ENCODE measurements around the gene FUBP3. TPM values are rescaled to one million over a fixed set of nuclear protein-coding genes. Genes with fewer than 3 reads are reported as not detected.
"Not testable (repeated sequence)": the region's sequence is repeated elsewhere in the genome, so short reads cannot be mapped to it uniquely, and the experiment has no call there.

Gene FUBP3
- total RNA-seq, 1 experiment from 2014 or later = 78.6 TPM

DNA sequence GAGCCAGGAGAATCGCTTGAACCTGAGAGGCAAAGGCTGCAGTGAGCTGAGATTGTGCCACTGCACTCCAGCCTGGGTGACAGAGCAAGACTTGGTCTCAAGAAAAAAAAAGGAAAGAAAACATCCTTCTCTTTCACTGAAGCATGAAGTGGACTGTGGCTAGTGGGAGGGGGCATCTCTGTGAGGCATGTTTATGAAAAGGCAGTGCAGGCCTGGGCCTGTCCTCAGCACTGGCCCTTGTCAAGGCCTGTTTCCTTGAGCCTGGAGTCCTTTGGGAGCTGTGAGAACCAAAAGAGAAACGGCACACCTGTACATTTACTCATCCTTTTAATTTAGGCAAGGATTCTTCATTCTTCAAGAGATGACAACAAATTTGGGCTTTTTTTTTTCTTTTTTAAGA is 18.3 kb upstream of the FUBP3 start:
- Histone ChIP-seq H2AFZ (ENCODE audit: low read length) (no peak overlapping the region), H4K91ac (ENCODE audit: insufficient read length, low read depth, low read length) (no peak overlapping the region), H2AK5ac (ENCODE audit: insufficient read length, low read length) (no peak overlapping the region), H3K9me3 (ENCODE audit: control insufficient read depth, low read depth, low read length) (no peaks in the 10 kb centered on the region), H4K5ac (ENCODE audit: insufficient read length, low read depth, low read length) (no peak overlapping the region), H3K27me3 (ENCODE audit: insufficient read depth, low read length) (no peaks in the 10 kb centered on the region), H3K4me2 (ENCODE audit: insufficient read depth, insufficient read length, low read length) (no peak overlapping the region), H3K23me2 (ENCODE audit: insufficient read length, low read depth, low read length, poor library complexity, severe bottlenecking) (no peaks in the 10 kb centered on the region), H3T11ph (ENCODE audit: low read length) (no peak overlapping the region), H3K56ac (ENCODE audit: insufficient read length, low read depth, low read length) (no peak overlapping the region), H3K79me2 (ENCODE audit: insufficient read depth, low read length) (no peaks in the 10 kb centered on the region), H3K18ac (ENCODE audit: insufficient read length, low read depth, low read length) (no peak overlapping the region), H3K9ac (ENCODE audit: extremely low read depth, insufficient read length, low read length) (no peak overlapping the region), H2BK120ac (ENCODE audit: low read depth, low read length, poor library complexity, severe bottlenecking) (no peak overlapping the region), H3K4me1 (ENCODE audit: insufficient read depth, low read length) (no peaks in the 10 kb centered on the region), H3K79me1 (ENCODE audit: insufficient read depth, low read depth, low read length, poor library complexity, severe bottlenecking) (no peaks in the 10 kb centered on the region), H3K27ac (ENCODE audit: insufficient read length, low read depth, low read length) (no peak overlapping the region), H2BK15ac (ENCODE audit: low read depth, low read length) (no peak overlapping the region), H4K8ac (replicated peaks; ENCODE audit: insufficient read length, low read depth, low read length) (no peak overlapping the region), H2BK5ac (ENCODE audit: insufficient read length, low read length) (no peak overlapping the region), H3K4ac (ENCODE audit: low read depth, low read length) (no peak overlapping the region), H2BK20ac (ENCODE audit: low read depth, low read length, poor library complexity, severe bottlenecking) (peak overlapping the region; percentile 3), H3K23ac (ENCODE audit: insufficient read length, low read depth, low read length) (no peak overlapping the region), H3K14ac (ENCODE audit: insufficient read depth, low read length) (no peak overlapping the region), H2BK12ac (ENCODE audit: insufficient read length, low read depth, low read length) (no peak overlapping the region), H4K20me1 (ENCODE audit: control insufficient read depth, insufficient read depth, insufficient read length) (peaks cover 3% of the 10 kb centered on the region)
- no peaks in the 10 kb centered on the region; a peak in 1 of 7 replicates for H3K36me3 Mint-ChIP-seq (ENCODE audit: insufficient read depth in 1 of 3, low read depth in 3 of 3)
- no peaks in the 10 kb centered on the region for H3K9me3 Mint-ChIP-seq
- H3K4me1 Mint-ChIP-seq = peaks cover 6 to 8% of the 10 kb centered on the region in 2 experiments
- no CpG with 5 or more reads among the region's 2 CpGs for WGBS (ENCODE audit: extremely low coverage, insufficient read length, low lambda C conversion rate)
- no peak overlapping the region for H3K4me3 Mint-ChIP-seq
- H3K27me3 Mint-ChIP-seq (ENCODE audit: low read depth) = peaks cover 2% of the 10 kb centered on the region
- TF ChIP-seq, protein P1, sequence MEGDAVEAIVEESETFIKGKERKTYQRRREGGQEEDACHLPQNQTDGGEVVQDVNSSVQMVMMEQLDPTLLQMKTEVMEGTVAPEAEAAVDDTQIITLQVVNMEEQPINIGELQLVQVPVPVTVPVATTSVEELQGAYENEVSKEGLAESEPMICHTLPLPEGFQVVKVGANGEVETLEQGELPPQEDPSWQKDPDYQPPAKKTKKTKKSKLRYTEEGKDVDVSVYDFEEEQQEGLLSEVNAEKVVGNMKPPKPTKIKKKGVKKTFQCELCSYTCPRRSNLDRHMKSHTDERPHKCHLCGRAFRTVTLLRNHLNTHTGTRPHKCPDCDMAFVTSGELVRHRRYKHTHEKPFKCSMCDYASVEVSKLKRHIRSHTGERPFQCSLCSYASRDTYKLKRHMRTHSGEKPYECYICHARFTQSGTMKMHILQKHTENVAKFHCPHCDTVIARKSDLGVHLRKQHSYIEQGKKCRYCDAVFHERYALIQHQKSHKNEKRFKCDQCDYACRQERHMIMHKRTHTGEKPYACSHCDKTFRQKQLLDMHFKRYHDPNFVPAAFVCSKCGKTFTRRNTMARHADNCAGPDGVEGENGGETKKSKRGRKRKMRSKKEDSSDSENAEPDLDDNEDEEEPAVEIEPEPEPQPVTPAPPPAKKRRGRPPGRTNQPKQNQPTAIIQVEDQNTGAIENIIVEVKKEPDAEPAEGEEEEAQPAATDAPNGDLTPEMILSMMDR (conservative IDR thresholded peaks at IDR 0.05) = no peak
- no peak overlapping the region for H3K27ac Mint-ChIP-seq
- DNase-seq = no peak

DNA sequence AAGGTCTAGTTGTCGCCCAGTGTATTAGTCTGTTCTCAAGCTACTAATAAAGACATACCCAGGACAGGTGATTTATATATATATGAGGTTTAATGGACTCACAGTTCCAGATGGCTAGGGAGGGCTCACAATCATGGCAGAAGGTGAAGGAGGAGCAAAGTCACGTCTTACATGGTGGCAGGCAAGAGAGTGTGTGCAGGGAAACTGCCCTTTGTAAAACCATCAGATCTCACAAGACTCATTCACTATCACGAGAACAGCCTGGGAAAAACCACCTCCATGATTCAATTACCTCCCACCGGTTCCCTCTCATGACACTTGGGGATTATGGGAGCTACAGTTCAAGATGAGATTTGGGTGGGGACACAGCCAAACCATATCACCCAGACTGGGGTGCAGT is 16.9 kb upstream of the FUBP3 start:
- H3K4ac ChIP-seq (ENCODE audit: low read depth, low read length); H3T11ph ChIP-seq (ENCODE audit: low read length); H3K9me3 Mint-ChIP-seq; H3K9me3 ChIP-seq (ENCODE audit: control insufficient read depth, low read depth, low read length); H2AK5ac ChIP-seq (ENCODE audit: insufficient read length, low read length); H2BK120ac ChIP-seq (ENCODE audit: low read depth, low read length, poor library complexity, severe bottlenecking); H4K20me1 ChIP-seq (ENCODE audit: control insufficient read depth, insufficient read depth, insufficient read length); H3K23me2 ChIP-seq (ENCODE audit: insufficient read length, low read depth, low read length, poor library complexity, severe bottlenecking); H3K79me1 ChIP-seq (ENCODE audit: insufficient read depth, low read depth, low read length, poor library complexity, severe bottlenecking); H2BK15ac ChIP-seq (ENCODE audit: low read depth, low read length); H4K5ac ChIP-seq (ENCODE audit: insufficient read length, low read depth, low read length); H3K27me3 ChIP-seq (ENCODE audit: insufficient read depth, low read length); H2BK12ac ChIP-seq (ENCODE audit: insufficient read length, low read depth, low read length); H4K8ac ChIP-seq (replicated peaks; ENCODE audit: insufficient read length, low read depth, low read length); H3K14ac ChIP-seq (ENCODE audit: insufficient read depth, low read length); H3K4me3 Mint-ChIP-seq; H3K79me2 ChIP-seq (ENCODE audit: insufficient read depth, low read length); H3K27ac Mint-ChIP-seq; H2BK20ac ChIP-seq (ENCODE audit: low read depth, low read length, poor library complexity, severe bottlenecking); H3K18ac ChIP-seq (ENCODE audit: insufficient read length, low read depth, low read length); H4K91ac ChIP-seq (ENCODE audit: insufficient read length, low read depth, low read length); H3K27me3 Mint-ChIP-seq (ENCODE audit: low read depth); H3K4me2 ChIP-seq (ENCODE audit: insufficient read depth, insufficient read length, low read length); H3K23ac ChIP-seq (ENCODE audit: insufficient read length, low read depth, low read length); H2AFZ ChIP-seq (ENCODE audit: low read length); H3K56ac ChIP-seq (ENCODE audit: insufficient read length, low read depth, low read length); H3K9ac ChIP-seq (ENCODE audit: extremely low read depth, insufficient read length, low read length); H3K27ac ChIP-seq (ENCODE audit: insufficient read length, low read depth, low read length); H2BK5ac ChIP-seq (ENCODE audit: insufficient read length, low read length); H3K36me3 Mint-ChIP-seq (ENCODE audit: insufficient read depth in 1 of 3, low read depth in 3 of 3); H3K4me1 ChIP-seq (ENCODE audit: insufficient read depth, low read length); H3K4me1 Mint-ChIP-seq; DNase-seq: not testable (repeated sequence)
- no CpG with 5 or more reads among the region's 4 CpGs for WGBS (ENCODE audit: extremely low coverage, insufficient read length, low lambda C conversion rate)

Measured in H9 (cell line).